PC-9 (cell line): ENCODE results near the gene VSIG2.

ENCODE experiments used
- CTCF ChIP-seq: fragments of 200-600 bp; sonication (generic); conservative IDR thresholded peaks from 2 replicates; pipeline ENCODE4 v1.6.1; 2017; ENCODE audit warnings: mixed run types, antibody characterized with exemption, mild to moderate bottlenecking, moderate library complexity
- EZH2 ChIP-seq: fragments of 200-600 bp; sonication (generic); IDR thresholded peaks from 2 replicates; pipeline ENCODE4 v1.8.0; 2017; ENCODE audit warnings: antibody characterized with exemption, low read depth

DNA sequence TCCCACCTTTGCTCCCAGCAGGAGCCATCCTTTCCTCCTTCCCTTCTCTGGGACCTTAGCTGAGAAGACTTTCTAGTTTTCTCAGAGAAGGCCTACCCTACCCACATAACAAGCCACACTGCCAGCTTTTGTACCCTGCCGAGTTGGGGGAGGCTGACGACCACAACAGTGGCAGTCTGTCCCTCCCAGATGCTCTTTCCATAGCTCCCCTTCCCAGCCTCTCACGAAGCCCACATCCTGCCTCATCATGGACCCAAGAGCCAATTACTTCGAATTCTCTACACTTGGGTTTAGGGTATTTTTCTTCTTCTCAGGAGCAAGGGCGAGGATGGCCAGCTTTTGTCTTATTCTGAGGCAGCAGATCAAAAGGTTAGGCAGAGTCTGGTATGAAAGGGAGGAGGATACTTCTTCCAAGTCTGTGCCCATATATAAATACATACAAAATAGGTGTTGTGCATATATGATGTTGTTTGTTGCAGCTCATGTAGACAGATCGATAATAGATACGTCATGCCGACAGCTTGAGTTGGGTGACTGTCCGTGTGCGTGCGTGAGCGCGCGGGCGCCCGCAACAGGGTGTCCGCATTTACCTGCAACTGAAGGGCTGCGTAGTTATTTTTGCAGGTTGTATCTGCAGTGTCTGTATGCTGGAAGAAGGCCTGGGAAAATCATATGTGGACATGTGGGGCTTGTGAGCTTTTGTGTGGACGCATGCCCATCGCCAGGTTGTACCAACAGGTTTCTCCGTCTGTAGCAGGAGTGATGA, 13.2 kb downstream of the VSIG2 start:
- TF ChIP-seq EZH2 (no peak), CTCF (no peak)
